ENCODE measurements around the gene ZSWIM1. TPM values are rescaled to one million over a fixed set of nuclear protein-coding genes. Genes with fewer than 3 reads are reported as not detected.
A peak's percentile ranks its signal among the peaks of the same experiment; 100 is the strongest.

Gene ZSWIM1
- total RNA-seq, 1 donor from 2014 or later, result 5.5 TPM

DNA sequence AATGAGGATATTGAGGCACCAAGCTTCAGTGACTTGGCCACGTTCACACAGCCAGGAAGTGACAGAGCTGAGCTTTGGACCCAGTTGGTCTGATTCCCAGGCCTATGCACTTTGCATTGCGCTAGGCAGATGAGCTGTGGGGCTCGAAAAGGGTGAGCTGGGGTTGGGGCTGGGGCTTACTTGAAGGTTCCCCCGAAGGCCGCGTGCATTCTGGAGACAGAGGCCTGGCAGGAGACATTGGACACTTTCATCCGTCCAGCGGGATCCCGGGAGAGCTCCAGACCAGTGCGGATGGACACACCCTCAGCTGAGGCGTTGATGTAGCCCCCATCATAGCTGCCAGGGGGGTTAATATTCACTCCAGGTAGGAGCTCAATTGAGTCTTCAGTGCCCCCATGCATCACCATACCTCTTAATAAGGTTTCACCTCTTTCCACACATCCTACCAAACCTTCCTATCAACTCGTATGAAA lies 28.3 kb downstream of the ZSWIM1 start:
- DNase-seq, result no peak

DNA sequence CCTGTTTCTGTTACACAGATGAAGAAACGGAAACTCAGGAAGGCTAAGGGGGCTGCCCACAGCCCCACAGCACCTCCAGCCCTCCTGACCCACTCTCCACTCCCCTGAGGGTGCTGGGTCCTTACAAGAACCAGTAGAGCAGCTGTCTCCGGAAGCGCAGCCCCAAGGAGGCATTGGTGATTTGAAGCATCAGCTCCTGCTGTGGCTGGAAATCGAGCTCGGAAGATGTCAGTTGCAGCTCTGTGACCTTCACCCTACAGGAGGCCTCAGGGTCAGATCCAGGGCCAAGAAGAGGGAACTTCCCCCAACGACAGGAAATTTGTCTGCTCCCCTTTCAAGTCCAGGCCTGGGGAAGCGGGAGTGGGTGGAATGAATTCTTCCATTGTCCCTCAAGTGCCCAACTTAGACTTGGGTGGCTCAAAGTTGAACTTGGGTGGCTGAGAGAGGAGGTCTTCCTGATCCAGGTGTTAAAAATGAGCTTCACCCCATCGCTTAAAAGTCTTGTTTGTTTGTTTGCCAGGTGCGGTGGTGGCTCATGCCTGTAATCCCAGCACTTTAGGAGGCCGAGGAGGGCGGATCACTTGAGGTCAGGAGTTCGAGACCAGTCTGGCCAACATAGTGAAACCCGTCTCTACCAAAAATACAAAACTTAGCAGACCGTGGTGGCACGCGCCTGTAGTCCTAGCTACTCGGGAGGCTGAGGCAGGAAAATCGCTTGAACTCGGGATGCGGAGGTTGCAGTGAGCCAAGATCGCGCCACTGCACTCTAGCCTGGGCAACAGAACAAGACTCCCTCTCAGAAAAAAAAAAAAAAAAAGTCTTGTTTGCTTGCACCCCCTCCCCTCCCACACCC lies 29.0 kb downstream of the ZSWIM1 start:
- DNase-seq, result no peak

DNA sequence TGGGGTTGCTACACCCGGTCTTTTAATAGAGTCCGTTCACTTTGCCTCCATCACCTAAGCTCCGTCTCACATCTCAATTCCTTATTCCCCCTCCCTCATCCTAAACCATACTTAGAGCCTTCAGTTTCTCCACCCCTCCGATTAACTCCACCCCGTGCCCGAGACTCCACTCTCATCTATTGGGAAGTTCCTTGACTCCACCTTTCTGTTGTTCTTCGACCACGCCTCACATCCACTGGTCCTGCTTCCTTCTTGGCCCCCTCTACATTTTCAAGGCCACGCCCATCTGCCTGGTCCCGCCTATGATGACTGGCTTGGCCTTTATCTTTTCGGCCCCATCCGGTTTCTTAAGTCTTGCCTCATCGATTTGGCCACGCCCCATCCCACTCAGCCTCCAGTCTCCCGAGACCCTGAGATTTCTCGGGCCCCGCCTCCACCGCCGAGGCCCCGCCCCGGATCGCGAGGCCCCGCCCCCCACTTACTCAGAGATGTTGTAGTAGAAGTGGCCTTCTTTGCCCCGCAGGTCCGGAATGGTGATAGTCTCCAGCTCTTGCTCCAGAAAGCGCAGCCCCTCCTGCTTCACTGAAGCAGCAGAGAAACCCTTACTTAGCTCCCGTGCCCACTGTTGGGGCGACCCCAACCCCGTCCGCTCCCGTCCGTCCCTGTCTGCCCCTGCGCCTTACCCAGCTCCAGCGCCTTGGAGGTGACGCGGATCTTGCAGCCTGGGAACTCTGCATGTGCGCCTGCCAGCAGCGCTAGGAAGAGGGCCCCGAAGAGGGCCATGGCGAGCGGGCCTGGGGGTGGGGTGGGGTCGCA lies 29.9 kb downstream of the ZSWIM1 start:
- DNase-seq, result peak; percentile 77

DNA sequence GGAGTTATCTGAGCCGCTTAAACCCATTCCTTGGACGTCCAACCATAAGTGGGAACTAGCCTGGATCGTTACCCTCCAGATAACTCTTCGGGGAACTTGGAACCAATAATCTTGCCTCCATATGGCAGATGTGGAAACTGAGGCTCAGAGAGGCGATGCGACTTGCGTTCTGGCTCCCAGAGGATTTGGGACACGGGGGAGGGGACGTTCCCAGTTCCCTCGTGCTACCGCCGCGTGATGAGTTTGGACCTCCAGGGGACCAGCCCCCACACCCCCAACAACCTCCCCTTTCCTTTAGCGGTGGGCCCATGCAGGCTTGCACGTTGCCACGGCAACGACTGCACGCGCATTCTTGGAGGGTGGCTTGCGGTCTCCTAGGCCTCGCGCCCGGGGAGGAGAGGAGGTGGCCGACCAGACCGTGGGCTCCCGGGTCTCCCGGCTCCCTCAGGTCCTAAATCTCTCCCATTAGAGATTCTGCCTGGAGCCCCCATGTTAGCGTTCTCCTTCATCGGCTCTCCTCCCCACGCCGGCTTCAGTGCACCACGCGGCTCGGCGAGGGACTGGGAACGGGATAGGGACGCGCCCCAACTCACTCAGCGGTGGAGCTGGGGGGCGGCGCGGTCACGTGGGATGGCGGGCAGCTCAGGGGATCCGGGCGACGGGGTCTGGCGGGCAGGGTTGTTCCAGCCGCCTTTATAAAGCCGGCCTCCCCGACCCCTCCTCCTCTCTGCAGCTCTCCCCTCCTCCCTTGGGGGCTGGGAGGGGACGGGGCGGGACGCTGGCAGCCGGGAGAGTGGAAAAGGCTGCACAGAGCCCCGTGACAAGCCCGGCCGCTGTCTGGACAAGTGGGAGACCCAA lies 30.7 kb downstream of the ZSWIM1 start, which contains the start of gene PLTP:
Gene PLTP (minus strand): TSS at position 670 of the 858 bp plus-strand sequence. CDS start 703 bp downstream, outside the sequence.
- DNase-seq, result peak; percentile 44

DNA sequence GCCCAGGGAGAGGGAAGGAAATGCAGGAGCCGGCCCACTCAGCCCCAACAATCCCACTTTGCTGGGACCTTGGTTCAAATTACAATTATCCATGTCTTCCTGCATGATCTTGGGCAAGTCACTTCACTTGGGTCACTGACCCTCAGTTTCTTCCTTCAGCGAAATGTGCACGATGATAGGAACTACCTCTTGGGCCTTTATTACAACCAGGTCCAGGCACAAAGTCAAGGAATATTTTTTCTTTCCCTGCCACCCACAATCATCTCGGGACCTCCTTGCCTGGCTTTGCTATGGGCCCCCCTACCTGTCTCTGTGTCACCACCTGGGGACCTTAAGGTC lies 31.3 kb downstream of the ZSWIM1 start:
- no peak for DNase-seq

DNA sequence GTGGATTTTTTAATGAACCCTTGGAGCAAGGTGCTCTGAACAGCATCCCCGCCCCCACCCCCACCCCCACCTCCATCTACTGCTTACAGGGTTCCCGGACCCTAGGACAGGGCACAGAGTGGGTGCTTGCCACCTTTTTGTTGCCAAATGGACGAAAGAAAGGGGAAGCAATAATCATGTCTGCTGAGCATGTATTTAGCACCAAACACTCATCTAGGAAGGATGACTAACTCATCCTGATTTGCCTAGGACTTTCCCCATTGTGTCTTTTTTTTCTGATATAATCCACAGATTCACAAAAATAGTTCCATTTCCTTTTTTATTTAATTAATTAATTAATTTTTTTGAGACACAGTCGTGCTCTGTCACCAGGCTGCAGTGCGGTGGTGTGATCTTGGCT lies 32.1 kb downstream of the ZSWIM1 start:
- no peak for DNase-seq

DNA sequence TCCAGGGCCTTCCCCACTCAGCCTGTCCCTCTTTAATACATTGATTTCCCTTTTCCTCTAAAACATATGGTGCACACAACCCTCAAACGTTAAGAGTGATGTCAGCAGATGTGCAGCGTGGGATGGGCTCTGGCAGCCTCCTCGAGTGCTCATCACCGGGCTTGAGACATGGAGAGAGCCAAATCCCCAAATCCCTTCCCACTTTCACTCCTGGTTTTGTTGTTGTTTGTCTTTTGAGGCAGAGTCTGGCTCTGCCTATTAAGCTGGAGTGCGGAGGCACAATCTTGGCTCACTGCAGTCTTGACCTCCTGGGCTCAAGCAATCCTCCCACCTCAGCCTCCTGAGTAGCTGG lies 36.7 kb downstream of the ZSWIM1 start:
- DNase-seq, result peak; percentile 45

DNA sequence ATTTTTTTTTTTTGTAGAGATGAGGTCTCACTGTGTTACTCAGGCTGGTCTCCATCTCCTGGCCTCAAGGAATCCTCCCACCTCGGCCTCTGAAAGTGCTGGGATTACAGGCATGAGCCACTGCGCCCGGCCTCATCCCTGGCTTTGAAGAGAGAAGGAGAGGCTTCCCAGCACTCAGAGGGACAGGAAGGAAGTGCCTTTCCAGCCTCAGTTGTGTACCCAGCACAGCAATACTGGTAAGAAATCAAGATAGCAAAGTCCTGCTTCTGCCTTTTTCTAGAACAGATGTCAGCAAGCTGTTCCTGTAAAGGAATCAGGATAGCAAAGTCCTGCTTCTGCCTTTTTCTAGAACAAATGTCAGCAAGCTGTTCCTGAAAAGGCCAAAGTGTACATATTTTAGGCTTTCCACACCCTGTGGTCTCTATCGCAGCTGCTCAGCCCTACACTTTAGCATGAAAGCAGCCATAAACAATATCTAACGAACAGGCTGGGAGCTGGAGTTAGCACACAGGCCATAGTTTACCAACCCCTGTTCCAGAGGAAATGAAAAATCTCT lies 37.2 kb downstream of the ZSWIM1 start:
- DNase-seq, result peak; percentile 44

DNA sequence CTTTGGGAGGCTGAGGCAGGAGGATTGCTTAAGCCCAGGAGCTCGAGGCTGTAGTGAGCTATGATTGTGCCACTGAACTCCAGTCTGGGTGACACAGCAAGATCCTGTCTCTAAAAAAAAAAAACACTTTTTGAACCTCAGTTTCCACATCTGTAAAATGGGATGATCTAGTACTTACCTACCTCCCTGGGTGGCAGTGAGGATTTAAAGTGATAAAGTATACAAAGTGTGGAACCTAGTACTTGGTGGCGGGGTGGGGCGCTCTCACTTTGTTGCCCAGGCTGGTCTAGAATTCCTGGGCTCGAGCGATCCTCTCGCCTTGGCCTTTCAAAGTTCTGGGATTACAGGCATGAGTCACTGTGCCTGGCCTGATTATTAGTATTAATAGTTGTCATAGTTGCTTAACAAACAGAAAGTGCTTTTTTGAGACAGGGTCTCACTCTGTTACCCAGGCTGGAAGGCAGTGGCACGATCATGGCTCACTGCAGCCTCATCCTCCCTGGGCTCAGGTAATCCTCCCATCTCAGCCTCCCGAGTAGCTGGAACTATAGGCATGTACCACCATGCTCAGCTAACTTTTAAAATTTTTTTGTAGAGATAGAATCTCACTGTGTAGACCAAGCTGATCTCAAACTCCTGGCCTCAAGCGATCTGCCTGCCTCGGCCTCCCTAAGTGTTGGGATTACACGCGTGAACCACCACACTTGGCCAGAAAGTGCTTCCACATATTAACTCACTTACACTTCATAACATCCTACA lies 37.9 kb downstream of the ZSWIM1 start:
- DNase-seq, result no peak

DNA sequence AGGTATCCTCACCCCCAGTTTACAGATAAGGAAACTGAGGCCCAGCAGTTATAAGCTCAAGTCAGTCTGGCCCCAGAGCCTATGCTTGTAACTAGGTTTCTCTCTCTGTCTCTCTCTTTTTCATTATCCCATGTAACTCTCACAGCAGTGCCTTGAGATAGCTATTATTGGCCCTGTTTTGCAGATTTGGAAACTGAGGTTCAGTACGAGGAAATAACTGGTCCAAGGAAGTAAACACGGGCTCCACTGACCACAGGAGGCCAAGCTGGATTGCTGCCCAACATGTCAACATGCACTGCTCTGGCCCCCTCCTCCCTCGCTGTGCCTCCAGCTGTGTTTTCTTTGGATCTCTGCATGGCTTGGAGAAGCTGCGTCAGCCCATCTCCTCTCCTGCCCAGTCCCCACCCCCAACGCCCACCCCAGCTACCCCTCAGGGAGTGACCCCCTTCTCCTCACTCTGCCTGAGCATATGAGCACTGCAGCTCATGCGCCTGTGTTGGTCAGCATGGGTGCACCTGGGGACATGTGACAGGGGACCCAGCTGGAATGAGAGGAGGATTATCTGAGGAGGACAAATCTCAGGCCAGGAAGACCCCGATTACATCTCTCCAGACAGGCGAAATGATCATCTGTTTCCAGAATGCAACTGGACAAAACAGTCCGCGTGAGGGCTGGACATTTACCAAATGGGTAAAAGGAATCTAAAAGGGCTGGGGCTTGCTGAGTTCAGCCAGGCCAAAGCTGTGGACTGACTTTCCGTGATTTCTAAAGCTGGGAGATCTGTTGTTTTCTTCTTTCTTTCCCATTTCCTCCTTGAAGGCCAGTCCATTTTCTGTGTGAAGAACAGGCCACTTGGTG lies 38.7 kb downstream of the ZSWIM1 start:
- no peak for DNase-seq

DNA sequence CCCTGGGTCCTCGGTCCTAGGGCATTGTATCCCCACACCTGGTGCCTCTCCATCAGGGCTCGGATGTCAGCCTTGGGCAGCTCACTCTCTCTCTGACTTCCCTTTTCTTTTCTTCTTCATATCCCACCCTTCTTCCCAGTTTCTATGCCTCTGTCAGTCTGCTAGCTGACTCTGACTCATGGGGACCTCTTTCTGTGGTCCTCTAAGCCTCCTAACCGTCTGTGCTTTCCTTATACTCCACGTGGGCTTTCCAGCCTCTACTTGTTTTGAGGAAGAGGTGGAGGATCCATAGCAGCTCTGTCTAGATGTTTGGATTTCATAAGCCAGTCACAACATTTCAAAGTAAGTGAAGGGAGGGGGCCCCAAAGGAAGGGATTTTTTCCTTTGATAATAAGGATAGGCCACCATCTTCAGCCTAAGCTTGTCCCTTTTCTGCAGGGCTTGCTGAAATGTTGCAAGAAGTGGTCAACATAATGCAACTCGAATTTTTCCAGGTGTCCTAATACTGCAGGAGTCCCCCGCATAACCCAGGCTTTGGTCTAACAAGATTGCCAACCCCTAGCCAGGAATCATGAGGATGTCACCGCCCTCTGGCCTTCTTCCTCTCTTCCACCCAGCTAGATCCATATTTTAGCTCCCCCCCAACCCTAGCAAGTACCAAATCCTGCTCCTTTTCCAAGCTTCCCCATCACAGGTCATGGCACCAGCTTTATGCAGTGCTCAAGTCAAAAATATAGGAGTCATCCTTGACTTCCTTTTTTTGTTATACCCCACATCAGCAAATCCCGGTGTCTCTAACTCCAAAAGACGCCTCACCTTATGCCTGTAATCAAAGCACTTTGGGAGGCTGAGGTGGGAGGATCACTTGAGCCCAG lies 39.7 kb downstream of the ZSWIM1 start:
- DNase-seq, result no peak

DNA sequence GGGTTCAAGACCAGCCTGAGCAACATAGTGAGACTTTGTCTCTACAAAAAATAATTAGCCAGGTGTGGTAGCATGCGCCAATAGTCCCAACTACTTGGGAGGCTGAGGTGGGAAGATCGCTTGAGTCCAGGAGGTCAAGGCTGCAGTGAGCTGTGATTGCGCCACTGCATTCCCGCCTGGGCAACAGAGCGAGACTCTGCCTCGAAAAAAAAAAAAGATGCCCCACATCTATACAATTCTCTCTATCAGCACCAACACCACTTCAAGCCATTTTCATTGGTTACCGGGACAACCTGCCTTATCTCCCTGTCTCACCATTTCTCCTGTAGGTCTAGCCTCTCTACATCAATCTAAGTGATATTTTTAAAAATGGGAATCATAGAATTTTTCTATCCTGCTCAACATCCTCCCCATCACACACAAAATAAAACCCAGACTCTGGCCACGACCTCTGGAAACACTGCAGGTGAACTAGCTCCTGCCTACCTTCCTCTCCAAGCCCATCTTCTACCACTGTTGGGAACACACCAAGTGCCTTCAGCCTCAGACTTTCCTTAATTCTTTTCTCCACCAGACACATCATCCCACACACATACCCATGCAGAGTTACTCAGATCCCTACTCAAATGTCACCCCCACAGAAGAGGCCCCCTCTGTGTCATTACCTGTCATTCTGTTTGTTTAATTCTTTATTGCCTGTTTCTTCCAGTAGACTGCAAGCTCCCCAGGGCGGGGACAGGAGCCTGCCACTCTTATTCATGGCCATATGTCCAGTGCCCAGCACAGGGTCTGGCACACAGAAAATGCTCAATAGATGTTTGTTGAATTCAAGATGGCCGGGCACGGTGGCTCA lies 40.5 kb downstream of the ZSWIM1 start:
- no peak for DNase-seq

DNA sequence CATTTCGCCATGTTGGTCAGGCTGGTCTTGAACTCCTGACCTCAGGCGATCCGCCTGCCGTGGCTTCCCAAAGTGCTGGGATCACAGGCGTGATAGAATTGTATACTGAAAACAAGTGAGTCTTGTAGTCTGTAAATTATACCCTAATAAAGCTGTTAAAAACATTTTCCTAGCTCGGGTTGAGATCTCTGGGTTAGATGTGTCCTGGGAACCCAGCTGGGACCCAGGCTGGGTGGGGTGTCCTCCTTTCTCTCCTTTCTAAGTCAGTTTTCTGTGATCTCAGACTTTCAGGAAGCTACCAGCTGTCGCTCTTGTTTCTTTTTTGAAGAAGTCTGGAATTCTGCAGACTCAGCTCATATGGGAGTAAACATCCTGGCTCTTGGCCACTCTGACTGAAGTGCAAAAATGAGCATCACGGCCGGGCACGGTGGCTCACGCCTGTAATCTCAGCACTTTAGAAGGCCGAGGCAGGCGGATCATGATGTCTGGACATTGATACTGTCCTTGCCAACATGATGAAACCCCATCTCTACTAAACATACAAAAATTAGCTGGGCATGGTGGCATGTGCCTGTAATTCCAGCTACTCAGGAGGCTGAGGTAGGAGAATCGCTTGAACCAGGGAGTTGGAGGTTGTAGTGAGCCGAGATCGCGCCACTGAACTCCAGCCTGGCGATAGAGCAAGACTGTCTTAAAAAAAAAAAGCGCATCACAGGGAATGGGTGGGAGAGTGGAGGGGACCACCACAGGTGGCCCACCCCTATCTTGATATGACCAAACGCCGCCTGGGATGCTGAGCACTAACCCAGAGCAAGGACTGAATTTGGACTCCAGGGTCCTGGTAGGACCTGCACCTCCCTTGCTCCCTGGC lies 43.6 kb downstream of the ZSWIM1 start:
- DNase-seq, result no peak

DNA sequence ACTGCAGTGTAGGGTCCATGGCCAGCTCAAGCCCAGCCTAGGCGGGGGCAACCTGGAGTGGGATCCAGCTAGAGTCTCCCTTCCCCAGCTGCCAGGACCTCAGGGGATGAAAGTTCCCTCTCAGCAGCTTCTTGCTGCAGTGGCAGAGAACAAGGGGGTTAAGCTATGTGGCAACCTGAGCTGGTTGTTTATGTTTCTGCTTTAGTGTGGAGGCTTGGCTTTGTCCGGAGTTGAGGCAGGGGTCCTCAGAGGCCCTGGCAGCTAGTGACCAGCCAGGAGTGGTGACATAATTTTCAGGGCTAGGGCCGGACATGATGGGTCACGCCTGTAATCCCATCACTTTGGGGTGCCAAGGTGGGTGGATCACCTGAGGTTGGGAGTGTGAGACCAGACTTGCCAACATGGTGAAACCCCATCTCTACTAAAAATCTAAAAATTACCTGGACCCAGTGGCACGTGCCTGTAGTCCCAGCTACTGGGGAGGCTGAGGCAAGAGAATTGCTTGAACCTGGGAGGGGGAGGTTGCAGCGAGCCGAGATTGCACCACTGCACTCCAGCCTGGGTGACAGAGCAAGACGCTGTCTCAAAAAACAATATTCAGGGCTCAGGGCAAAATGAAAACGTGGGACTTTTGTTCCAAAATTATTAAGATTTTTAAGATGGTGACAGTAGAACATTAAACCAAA lies 44.9 kb downstream of the ZSWIM1 start:
- DNase-seq, result no peak

DNA sequence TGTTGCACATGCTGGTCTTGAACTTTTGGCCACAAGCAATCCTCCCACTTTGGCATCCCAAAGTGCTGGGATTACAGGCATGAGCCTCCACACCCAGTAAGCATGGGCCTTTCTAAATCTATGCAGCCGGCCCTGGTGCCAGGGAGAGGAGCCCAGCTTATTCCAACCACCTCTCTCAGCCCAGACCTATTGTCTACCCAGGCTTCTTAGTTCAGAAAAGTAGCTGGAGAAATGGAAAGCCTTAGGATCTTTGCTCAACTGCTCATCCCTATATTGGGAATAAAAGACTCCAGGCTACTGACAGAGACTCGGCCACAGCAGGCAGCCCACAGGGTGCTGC lies 45.7 kb downstream of the ZSWIM1 start:
- no peak for DNase-seq

DNA sequence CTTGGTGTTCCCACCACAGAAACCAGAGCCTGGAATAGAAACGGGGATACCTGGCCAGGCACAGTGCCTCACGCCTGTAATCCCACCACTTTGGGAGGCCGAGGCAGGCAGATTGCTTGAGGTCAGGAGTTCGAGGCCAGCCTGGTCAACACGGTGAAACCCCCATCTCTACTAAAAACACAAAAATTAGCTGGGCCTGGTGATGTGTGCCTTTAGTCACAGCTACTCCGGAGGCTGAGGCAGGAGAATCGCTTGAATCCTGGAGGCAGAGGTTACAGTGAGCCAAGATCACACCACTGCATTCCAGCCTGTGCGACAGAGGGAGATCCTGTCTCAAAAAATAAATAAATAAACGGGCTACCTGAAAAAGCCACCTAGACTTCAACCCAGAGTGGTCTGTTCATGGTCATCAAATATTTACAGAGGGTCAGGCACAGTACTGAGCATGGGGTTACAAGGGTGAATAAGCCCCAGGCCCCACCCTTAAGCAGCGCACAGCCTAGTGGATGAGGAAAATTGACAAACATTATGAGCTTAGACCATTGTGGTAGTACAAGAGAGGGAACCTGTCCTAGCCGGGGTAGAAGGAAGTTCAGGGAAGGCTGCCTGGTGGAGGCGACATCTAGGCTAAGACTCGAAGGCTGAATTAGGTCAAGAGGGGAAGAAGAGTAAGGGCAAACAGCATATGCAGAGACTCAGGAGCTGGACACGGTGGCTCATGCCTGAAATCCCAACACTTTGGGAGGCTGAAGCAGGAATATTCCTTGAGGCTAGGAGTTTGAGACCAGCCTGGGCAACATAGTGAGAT lies 46.2 kb downstream of the ZSWIM1 start:
- no peak for DNase-seq
